Coronary artery (tissue), 2 donors: ENCODE measurements around the gene TREM2.
"Not testable (repeated sequence)": the region's sequence is repeated elsewhere in the genome, so short reads cannot be mapped to it uniquely, and the experiment has no call there.

Experiments
- DNase-seq: peaks from one replicate; pipeline ENCODE4 v3.0.0-alpha.2; 2017; ENCODE audit warnings: low spot score
- H3K27ac ChIP-seq, 2 donors: fragments of 200-600 bp; sonication (generic); one replicate each; pipeline ENCODE4 v1.5.1; 2016 to 2019
- H3K4me3 ChIP-seq: fragments of 200-600 bp; sonication (generic); 2 replicates; pipeline ENCODE4 v1.5.1; 2016; ENCODE audit warnings: mild to moderate bottlenecking, moderate library complexity
- CTCF ChIP-seq: fragments of 200-600 bp; sonication (generic); IDR thresholded peaks from one replicate; pipeline ENCODE4 v1.5.1; 2019; ENCODE audit warnings: antibody characterized with exemption

TREM2 gene

GRCh38 chr6:41125282-41125681, 37.6 kb downstream of the TREM2 start:
- DNase-seq: no peak
- TF ChIP-seq CTCF: no peak
- Histone ChIP-seq H3K4me3 (no peak overlapping the region), H3K27ac (no peak overlapping the region)

GRCh38 chr6:41122918-41123317, 40.0 kb downstream of the TREM2 start:
- no peak for TF ChIP-seq CTCF
- H3K4me3 ChIP-seq: no peak overlapping the region
- DNase-seq: no peak
- H3K27ac ChIP-seq: no peak overlapping the region

DNA sequence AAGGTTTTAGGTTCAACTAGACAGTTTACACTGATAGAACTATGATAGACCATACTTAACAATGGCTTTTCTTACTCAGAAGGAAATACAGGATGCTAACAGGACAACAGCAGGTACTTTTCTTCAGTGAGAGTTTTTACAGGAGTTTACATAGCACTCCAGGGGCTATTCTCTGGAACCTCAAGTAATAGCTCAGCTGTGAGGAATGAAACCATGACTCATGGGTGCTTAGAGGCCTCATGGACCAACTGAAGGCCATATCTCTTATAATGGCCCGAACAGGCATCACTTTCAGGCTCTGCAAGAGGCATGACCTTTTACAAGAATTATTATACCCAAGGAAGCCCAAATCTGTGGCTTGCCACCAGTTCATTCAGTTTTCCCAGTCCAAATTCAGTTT, 40.5 kb downstream of the TREM2 start:
- Histone ChIP-seq H3K27ac (no peak overlapping the region), H3K4me3 (no peak overlapping the region)
- TF ChIP-seq CTCF: no peak
- no peak for DNase-seq

- Histone ChIP-seq H3K4me3 (no peak overlapping the region), H3K27ac (no peak overlapping the region)
- DNase-seq: no peak
- TF ChIP-seq CTCF: no peak
These were observed 42.9 kb downstream of the TREM2 start for GRCh38 chr6:41120058-41120457.

DNA sequence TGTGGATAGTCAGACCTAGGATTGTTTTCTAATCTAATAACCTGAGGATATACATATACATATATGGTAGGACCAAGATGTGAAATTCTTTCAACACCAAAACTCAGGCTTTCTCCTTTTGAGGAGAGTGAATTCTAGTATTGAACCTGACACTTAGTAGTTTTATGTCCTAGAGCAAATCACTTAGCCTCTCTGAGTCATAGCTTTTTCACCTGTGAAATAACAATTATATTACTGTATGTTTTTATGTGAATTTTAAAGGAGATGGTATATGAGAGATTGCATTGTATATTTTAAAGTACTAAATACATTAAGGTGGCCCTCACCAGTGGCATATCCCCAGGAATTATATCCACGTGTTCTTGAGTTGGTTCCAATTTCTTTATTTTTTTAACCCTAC, 43.4 kb downstream of the TREM2 start:
- DNase-seq: no peak
- Histone ChIP-seq H3K4me3 (no peak overlapping the region), H3K27ac (no peak overlapping the region)
- no peak for TF ChIP-seq CTCF

DNA sequence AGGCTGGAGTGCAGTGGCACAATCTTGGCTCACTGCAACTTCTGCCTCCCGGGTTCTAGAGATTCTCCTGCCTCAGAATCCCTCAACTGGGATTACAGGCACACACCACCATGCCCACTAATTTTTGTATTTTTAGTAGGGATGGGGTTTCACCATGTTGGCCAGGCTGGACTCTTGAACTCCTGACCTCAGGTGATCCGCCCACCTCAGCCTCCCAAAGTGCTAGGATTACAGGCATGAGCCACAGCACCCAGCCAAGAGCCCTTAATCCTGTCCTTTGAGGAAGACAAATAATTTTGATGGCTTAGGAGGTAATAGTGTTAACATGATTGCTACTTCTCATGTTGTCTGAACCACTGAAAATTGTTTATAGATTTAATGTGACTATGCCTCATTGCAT, 47.9 kb downstream of the TREM2 start:
- DNase-seq, H3K27ac ChIP-seq, H3K4me3 ChIP-seq: not testable (repeated sequence)

GRCh38 chr6:41111017-41111416, 51.9 kb downstream of the TREM2 start:
- no peak for TF ChIP-seq CTCF
- Histone ChIP-seq H3K4me3 (no peak overlapping the region), H3K27ac (no peak overlapping the region)
- no peak for DNase-seq
